ENCODE measurements around the gene OCA2. TPM values are rescaled to one million over a fixed set of nuclear protein-coding genes. Genes with fewer than 3 reads are reported as not detected.

Gene OCA2
- total RNA-seq, 1 experiment from 2014 or later = not detected

DNA sequence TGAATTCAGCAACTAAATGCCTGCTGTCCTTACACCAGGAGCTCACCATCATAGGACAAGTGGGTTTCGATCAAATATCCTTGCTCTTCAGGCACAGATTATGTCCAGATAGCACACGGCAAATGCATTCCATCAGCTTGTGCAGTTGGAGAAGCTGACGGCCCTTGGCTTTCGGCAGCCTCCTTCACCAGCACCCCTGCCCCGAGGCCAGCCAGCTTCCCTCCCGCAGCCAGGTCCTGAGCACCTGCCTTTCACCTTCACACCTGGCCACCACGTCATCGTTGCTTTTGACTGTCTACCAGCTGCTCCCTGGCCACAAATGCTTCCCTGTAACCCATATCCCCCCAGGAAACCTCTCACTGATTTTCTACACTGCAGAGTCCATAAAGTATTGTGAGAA lies 355.5 kb downstream of the OCA2 start:
- POLR2A ChIA-PET = no interaction called here
- BruUV-seq (replicated peaks) = no TSS peak

GRCh38 chr15:27742751-27743477 lies 356.2 kb downstream of the OCA2 start:
- TF ChIP-seq CTCF (IDR thresholded peaks at IDR 0.05; ENCODE audit: unreplicated experiment) = no peak
- no peak overlapping the region for H3K27ac Mint-ChIP-seq (ENCODE audit: low read depth, unreplicated experiment)
- no peaks in the 10 kb centered on the region for H3K36me3 Mint-ChIP-seq (ENCODE audit: insufficient read depth, unreplicated experiment)
- intact Hi-C loops (cut with micrococcal nuclease) = no loop called here
- no peaks in the 10 kb centered on the region for H3K27me3 Mint-ChIP-seq (ENCODE audit: insufficient read depth, unreplicated experiment)
- no peaks in the 10 kb centered on the region for H3K4me1 Mint-ChIP-seq (ENCODE audit: insufficient read depth, unreplicated experiment)
- ChIA-PET POLR2A (no interaction called here), CTCF (no interaction called here)
- BruUV-seq (replicated peaks) = no TSS peak
- DNase-seq (ENCODE audit: unreplicated experiment) = no peak
- H3K4me3 Mint-ChIP-seq (ENCODE audit: unreplicated experiment) = no peak overlapping the region
- peaks cover 45% of the 10 kb centered on the region for H3K9me3 Mint-ChIP-seq (ENCODE audit: unreplicated experiment)

More for the DNA sequence above, 355.5 kb downstream of the OCA2 start:
- no peak for TF ChIP-seq CTCF (IDR thresholded peaks at IDR 0.05; ENCODE audit: unreplicated experiment)
- H3K27ac Mint-ChIP-seq (ENCODE audit: low read depth, unreplicated experiment) = no peak overlapping the region
- DNase-seq (ENCODE audit: unreplicated experiment) = no peak
- H3K36me3 Mint-ChIP-seq (ENCODE audit: insufficient read depth, unreplicated experiment) = no peaks in the 10 kb centered on the region
- CTCF ChIA-PET = no interaction called here
- H3K27me3 Mint-ChIP-seq (ENCODE audit: insufficient read depth, unreplicated experiment) = no peaks in the 10 kb centered on the region
- no peak overlapping the region for H3K4me3 Mint-ChIP-seq (ENCODE audit: unreplicated experiment)
- H3K4me1 Mint-ChIP-seq (ENCODE audit: insufficient read depth, unreplicated experiment) = no peaks in the 10 kb centered on the region
- peaks cover 45% of the 10 kb centered on the region for H3K9me3 Mint-ChIP-seq (ENCODE audit: unreplicated experiment)
- intact Hi-C loops (cut with micrococcal nuclease) = no loop called here

DNA sequence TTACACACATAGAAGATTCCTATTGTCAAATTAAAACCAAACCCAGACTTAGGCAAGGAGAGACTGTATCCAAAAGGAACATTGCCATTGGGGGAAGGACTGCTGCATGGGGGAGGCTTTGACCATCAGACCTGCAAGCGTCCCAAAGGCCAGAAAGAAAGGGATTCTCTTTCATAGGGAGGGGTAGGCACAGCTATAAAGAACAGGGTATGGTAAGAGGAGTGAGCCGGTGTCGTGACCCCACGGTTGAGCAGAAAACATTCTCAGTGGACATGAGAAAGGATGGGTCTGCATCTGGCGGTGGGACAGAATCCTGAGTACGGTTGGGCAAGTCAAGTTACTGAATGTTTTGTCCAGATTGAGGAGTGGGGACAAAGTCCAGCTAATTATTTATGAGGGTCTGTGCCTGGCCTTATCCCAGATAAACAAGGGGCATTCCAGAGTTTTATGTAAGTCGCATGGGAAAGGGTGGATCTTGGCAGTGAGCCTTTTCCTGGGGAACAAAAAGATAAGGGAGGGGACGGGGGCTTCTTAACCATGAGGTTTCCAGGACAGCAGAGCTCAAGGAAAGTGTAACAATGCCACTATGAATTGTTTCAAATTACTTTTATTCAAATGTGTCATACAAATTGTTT lies 357.8 kb downstream of the OCA2 start:
- no peak overlapping the region for H3K4me3 Mint-ChIP-seq (ENCODE audit: unreplicated experiment)
- POLR2A ChIA-PET = no interaction called here
- peaks cover 52% of the 10 kb centered on the region for H3K9me3 Mint-ChIP-seq (ENCODE audit: unreplicated experiment)
- no peak overlapping the region for H3K27ac Mint-ChIP-seq (ENCODE audit: low read depth, unreplicated experiment)
- DNase-seq (ENCODE audit: unreplicated experiment) = no peak
- intact Hi-C loops (cut with micrococcal nuclease) = no loop called here
- no peak for TF ChIP-seq CTCF (IDR thresholded peaks at IDR 0.05; ENCODE audit: unreplicated experiment)
- no peaks in the 10 kb centered on the region for H3K4me1 Mint-ChIP-seq (ENCODE audit: insufficient read depth, unreplicated experiment)
- CTCF ChIA-PET = interaction anchor here (0.5 kb wide), 1 partner anchor 531 kb away, joined by 3 read pairs; no protein-coding TSS in a partner anchor
- H3K27me3 Mint-ChIP-seq (ENCODE audit: insufficient read depth, unreplicated experiment) = no peaks in the 10 kb centered on the region
- no peaks in the 10 kb centered on the region for H3K36me3 Mint-ChIP-seq (ENCODE audit: insufficient read depth, unreplicated experiment)
- BruUV-seq (replicated peaks) = no TSS peak

- H3K9me3 Mint-ChIP-seq (ENCODE audit: unreplicated experiment) = peaks cover 28% of the 10 kb centered on the region
- no peak for DNase-seq (ENCODE audit: unreplicated experiment)
- CTCF ChIA-PET = interaction anchor here (0.7 kb wide), 1 partner anchor 12 kb away, joined by 3 read pairs; no protein-coding TSS in a partner anchor
- POLR2A ChIA-PET = no interaction called here
- BruUV-seq (replicated peaks) = no TSS peak
- H3K4me3 Mint-ChIP-seq (ENCODE audit: unreplicated experiment) = no peak overlapping the region
- no peaks in the 10 kb centered on the region for H3K4me1 Mint-ChIP-seq (ENCODE audit: insufficient read depth, unreplicated experiment)
- no peaks in the 10 kb centered on the region for H3K27me3 Mint-ChIP-seq (ENCODE audit: insufficient read depth, unreplicated experiment)
- no peak for TF ChIP-seq CTCF (IDR thresholded peaks at IDR 0.05; ENCODE audit: unreplicated experiment)
- H3K36me3 Mint-ChIP-seq (ENCODE audit: insufficient read depth, unreplicated experiment) = no peaks in the 10 kb centered on the region
- H3K27ac Mint-ChIP-seq (ENCODE audit: low read depth, unreplicated experiment) = no peak overlapping the region
- intact Hi-C loops (cut with micrococcal nuclease) = no loop called here
Measured at GRCh38 chr15:27734785-27735495, 364.2 kb downstream of the OCA2 start.
